ENCODE data around the gene DHX30.

DNA sequence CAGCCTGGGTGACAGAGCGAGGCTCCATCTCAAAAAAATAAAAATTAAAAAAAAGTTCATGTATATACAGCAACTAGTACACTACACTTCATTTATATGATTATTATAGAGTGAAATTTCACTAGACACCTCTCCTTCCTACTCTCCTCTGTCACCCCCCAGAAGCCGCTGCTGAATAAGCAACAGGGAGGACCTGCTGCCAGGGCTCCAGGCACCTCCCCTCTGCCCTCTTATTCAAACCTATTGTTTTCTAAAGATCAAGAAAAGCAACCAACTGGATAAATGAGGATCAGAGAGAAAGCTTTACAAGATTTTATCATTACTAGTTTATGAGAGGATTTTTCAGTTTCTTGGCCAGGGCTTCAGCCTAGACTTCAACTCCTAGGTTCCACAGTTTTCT, 71.5 kb downstream of the DHX30 start:
- TF ChIP-seq, protein P1, sequence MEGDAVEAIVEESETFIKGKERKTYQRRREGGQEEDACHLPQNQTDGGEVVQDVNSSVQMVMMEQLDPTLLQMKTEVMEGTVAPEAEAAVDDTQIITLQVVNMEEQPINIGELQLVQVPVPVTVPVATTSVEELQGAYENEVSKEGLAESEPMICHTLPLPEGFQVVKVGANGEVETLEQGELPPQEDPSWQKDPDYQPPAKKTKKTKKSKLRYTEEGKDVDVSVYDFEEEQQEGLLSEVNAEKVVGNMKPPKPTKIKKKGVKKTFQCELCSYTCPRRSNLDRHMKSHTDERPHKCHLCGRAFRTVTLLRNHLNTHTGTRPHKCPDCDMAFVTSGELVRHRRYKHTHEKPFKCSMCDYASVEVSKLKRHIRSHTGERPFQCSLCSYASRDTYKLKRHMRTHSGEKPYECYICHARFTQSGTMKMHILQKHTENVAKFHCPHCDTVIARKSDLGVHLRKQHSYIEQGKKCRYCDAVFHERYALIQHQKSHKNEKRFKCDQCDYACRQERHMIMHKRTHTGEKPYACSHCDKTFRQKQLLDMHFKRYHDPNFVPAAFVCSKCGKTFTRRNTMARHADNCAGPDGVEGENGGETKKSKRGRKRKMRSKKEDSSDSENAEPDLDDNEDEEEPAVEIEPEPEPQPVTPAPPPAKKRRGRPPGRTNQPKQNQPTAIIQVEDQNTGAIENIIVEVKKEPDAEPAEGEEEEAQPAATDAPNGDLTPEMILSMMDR (IDR thresholded peaks at IDR 0.05), result no peak
- TF ChIP-seq POLR2AphosphoS5 (IDR thresholded peaks at IDR 0.05), result no peak

Data from upper lobe of left lung (tissue), 4 donors.